GM19397 (cell line): Measurements from ENCODE around the gene C20orf96.
"Not testable (repeated sequence)": the region's sequence is repeated elsewhere in the genome, so short reads cannot be mapped to it uniquely, and the experiment has no call there.

ENCODE experiments used
- ATAC-seq: cut with Tn5 transposase; IDR thresholded peaks from one replicate; pipeline ENCODE4 v1.9.1; 2021; ENCODE audit warnings: mild to moderate bottlenecking, moderate library complexity; ENCODE audit not compliant: unreplicated experiment

C20orf96 gene

GRCh38 chr20:237929-238328 is 52.6 kb downstream of the C20orf96 start:
- no peak for ATAC-seq

GRCh38 chr20:237489-237888 is 53.1 kb downstream of the C20orf96 start:
- no peak for ATAC-seq

GRCh38 chr20:235891-236290 is 54.7 kb downstream of the C20orf96 start:
- ATAC-seq = no peak

GRCh38 chr20:227439-228105 is 63.0 kb downstream of the C20orf96 start:
- ATAC-seq = no peak

- ATAC-seq = no peak
Observed at GRCh38 chr20:226958-227357, 63.6 kb downstream of the C20orf96 start, which contains the start of gene DEFB129. Gene DEFB129 (plus strand): TSS chr20:227258. CDS start chr20:227289, 31 bp downstream.

- not testable (repeated sequence) for ATAC-seq
Observed at GRCh38 chr20:225879-226278, 64.7 kb downstream of the C20orf96 start.

- no peak for ATAC-seq
Observed at GRCh38 chr20:221258-221830, 69.2 kb downstream of the C20orf96 start.
